ENCODE measurements around the gene GSTM4.
"Not testable (repeated sequence)": the region's sequence is repeated elsewhere in the genome, so short reads cannot be mapped to it uniquely, and the experiment has no call there.

Gene GSTM4

DNA sequence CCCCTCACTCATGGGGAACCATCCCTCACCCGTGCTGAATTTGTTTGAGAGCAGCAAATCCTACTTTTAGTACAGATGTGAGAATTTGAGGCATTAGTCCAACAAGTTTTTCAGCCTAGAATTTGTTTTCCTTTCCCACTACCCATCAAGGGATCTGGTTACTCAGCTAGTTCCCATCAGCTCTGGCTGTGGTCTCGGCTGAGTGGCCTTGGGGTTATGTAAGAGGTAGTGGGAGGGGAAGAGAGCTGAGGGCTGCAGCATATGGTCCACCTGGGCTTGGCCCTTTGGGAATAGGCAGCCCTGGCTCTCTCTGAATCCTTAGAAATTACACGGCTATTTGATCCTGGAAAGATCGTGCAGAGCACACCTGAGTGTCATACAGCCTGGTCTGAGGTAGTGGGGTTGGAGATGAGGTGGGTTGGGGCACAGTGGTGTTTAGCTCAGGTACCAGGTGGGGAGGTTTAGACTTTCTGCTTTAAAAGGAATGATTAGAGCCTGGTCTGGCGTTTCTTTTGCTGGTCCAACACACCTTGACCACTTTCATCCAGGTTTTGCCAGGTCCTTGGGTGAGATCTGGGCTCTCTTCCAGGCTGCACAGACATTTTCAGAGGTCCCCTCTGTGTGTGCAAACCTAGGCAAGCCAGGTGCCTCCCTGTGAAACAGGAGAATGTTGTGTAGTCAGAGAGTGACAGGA is 4.2 kb downstream of the GSTM4 start:
- in situ Hi-C loops (cut with MboI; ENCODE audit: low sequenced_read_pairs) = loop anchor here (10.0 kb wide), 1 partner anchor 325 kb away; the partner anchor contains the start of gene AHCYL1

DNA sequence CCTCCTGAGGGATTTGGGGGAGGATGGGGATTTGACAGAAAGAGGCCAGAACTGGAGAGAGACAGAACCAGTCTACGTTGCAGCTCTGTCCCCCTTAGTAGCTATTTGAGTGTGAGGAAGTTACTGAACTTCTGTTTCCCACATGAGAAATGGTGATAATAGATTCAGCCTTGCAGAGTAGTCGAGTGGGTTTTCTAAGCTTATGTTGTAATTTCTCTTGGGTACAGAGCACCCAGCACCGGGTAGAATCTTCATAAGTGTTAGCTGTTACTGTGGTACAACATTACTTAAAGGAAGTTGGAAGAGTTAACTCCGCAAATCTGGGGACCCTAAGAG is 4.8 kb downstream of the GSTM4 start:
- in situ Hi-C loops (cut with MboI; ENCODE audit: low sequenced_read_pairs) = not testable (repeated sequence)

DNA sequence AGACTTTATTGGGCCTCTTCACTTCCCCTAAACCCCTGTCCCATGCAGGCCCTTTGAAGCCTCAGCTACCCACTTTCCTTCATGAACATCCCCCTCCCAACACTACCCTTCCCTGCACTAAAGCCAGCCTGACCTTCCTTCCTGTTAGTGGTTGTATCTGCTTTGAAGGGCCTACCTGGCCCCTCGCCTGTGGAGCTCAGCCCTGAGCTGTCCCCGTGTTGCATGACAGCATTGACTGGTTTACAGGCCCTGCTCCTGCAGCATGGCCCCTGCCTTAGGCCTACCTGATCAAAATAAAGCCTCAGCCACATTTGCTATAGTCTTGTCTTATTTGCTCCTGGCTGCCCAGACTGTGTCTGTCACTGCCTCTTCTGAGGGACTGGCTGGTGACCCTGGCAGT is 5.5 kb downstream of the GSTM4 start:
- in situ Hi-C loops (cut with MboI; ENCODE audit: low sequenced_read_pairs) = no loop called here

DNA sequence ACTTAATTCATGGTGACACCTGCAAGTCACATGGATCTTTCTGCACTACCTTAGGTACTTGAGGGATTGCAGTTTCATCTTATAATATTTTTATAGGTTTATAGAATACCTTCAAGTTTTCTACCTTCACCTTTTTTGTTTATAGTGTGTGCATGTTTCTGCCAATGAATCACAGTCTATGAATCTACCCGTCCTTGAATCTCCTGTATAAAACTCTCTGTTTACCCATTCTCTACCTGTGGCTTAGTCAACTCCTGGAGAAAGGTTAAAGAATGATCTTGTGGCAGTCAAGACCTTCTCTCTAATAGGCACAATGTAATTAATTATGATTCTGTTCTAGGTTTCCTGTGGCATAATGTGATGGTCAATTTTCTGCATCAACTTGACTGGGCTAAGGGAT is 8.8 kb downstream of the GSTM4 start:
- in situ Hi-C loops (cut with MboI; ENCODE audit: low sequenced_read_pairs) = no loop called here

DNA sequence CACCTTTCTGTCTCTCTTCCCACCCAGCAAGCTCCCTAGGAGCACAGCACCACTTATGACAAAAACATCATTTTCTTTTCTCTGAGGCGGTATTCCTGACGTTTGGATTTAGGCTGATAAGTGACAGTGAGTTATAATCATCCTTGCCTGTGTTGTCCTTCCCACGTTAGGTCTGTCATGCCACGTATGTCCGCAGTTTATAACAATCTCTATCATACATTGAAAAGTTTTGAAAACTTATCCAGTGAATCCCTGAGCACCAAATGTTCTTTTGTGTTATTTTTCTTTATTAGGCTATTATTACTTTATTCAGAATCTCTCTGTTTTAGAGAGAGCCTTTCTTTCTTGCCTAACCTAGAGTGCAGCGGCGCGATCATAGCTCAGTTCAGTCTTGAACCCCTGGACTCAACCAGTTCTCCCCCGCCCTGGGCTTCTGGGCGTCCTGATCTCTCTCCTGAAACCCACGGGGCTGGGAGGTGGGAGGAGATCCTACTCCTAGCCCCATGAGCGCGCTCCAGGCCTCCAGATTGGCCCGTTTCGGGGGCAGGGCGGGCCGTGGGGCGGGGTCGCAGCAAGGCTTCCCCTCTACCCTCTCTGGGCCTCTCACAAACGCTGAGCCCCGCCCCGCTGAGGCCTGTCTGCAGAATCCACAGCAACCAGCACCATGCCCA is 11.7 kb downstream of the GSTM4 start, which contains the start of gene GSTM2:
Gene GSTM2 (plus strand): TSS at position 606 of the 671 bp plus-strand sequence. CDS start 59 bp downstream, at position 665.
- in situ Hi-C loops (cut with MboI; ENCODE audit: low sequenced_read_pairs) = no loop called here

DNA sequence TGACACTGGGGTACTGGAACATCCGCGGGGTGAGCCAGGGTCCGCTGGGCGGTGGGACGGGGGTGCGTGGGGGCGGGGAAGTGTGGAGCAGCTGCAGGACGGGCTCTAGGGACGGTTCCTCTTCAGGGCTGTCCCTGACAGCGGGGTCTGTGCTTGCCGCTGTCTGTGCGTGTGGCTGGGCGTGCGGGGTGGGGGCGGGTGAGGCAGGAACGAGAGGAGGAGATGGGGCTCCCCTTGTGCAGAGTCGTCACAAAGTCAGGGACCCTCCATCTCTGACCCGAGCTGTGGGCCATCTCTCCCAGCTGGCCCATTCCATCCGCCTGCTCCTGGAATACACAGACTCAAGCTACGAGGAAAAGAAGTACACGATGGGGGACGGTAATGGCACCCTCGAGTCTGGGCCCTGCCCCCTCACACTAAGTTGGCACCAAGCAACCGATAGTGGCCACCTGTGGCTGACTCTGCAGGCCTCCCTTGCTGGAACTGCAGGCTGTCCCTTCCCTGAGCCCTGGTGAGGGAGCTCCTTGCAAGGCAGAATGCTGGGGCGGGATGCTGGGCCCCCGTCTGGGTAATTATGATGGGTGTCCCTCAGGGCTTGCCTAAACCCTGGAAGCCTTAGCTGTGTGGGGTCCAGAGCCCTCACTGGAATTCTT is 12.3 kb downstream of the GSTM4 start:
- in situ Hi-C loops (cut with MboI; ENCODE audit: low sequenced_read_pairs) = no loop called here

DNA sequence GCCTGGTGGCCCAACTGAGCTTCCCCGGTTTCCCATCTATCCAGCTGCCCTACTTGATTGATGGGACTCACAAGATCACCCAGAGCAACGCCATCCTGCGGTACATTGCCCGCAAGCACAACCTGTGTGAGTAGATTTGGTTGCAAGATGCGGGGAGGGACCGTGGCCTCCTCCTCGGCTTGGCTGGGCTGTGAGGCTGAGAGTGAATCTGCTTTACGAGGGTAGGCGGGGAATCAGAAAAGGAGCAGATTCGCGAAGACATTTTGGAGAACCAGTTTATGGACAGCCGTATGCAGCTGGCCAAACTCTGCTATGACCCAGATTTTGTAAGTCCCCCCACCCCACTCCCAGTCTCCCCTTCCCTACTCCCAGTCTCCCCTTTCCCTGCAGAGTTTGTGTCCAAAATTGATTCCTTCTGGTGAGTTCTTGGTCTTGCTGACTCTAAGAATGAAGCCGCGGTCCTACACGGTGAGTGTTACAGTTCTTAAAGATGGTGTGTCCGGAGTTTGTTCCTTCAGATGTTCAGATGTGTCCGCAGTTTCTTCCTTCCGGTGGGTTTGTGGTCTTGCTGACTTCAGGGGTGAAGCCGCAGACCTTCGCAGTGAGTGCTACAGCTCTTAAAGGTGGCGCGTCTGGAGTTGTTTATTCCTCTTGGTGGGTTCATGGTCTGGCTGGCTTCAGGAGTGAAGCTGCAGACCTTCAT is 13.5 kb downstream of the GSTM4 start:
- in situ Hi-C loops (cut with MboI; ENCODE audit: low sequenced_read_pairs) = no loop called here

DNA sequence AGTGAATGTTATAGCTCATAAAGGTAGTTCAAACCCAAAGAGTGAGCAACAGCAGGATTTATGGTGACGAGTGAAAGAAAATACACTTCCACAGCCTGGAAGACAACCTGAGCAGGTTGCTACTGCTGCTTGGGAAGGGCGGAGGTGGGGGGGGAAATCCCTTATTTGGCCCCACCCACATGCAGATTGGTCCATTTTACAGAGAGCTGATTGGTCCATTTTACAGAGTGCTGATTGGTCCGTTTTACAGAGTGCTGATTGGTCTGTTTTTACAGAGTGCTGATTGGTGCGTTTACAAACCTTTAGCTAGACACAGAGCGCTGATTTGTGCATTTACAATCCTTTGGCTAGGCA is 14.0 kb downstream of the GSTM4 start:
- in situ Hi-C loops (cut with MboI; ENCODE audit: low sequenced_read_pairs) = not testable (repeated sequence)

DNA sequence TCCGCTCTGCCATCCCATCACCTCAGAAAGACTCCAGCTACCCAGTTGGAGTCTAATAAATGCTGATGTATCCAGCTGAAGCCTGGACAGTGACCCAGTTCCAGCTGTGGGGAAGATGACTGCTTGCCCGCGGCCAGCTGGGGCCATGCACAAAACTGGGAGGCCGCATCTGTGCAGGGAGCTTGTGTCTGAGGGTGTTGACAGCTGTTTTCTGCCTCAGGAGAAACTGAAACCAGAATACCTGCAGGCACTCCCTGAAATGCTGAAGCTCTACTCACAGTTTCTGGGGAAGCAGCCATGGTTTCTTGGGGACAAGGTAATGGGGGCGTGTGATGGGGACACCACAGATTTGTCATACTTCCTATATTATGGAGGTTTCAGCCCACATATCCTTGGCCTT is 15.2 kb downstream of the GSTM4 start:
- in situ Hi-C loops (cut with MboI; ENCODE audit: low sequenced_read_pairs) = no loop called here

DNA sequence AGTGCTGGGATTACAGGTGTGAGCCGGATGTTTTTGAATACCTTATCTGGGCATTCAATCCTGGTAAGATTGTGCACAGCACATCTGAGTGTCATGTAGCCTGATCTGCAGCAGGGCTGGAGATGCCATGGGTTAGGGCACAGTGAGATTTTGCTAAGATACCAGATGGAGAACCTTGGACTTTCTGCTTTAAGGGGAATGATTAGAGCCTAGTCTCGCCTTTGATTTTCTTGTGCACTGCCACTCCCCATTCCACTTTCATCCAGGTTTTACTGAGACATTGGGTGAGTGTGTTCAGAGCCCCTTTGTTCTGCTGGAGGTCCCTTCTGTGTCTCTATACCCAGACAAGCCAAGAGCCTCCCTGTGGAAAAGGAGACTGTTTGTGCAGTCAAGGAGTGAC is 18.0 kb downstream of the GSTM4 start:
- in situ Hi-C loops (cut with MboI; ENCODE audit: low sequenced_read_pairs) = not testable (repeated sequence)

DNA sequence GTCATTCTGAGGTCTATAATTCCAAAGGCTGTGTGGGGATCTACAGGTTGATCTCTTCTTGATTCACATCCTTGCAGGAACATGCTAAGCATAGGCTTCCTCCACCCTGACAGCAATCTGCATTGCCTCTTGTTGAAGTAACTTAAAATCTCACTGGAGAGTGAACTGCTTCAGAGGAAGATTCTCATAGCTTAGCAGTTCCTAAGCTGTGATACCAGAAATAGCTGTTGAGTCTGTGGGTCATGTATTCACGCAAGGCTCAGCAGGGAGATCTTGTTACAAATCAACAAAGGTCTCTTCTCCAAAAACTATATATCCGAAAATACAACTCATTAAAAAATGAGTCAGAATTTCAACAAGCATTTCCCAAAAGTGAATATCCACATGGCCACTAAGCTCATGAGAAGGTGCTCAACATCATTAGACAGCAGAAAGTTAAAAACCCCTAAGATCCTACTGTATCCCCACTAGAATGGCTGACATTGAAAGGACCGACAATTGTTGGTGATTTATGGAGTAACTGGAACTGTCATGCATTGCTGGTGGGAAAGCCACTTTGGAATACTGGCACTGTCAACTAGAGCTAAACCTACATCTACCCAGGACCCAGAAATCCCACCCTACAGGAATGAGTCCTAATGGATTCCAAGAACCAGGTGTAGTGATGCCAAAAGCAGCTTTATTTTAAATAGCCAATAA is 20.9 kb downstream of the GSTM4 start:
- in situ Hi-C loops (cut with MboI; ENCODE audit: low sequenced_read_pairs) = not testable (repeated sequence)

DNA sequence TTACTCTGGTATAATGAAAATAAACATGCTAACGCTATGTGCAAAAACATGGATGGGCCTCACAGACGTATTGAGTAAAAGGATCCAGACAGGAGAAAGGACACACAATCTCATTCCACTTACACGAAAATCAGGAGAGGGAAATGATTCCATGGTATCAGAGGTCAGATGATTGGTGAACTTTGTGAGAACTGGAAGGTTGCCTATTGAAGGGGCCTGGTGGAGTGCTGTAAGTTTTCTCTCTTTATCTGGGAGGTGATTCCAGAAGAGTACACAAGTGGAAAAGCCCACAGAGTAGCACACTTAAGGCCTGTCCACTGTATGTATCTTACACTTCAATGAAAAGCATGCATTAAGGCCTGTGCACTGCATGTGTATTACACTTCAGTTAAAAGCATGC is 21.6 kb downstream of the GSTM4 start:
- in situ Hi-C loops (cut with MboI; ENCODE audit: low sequenced_read_pairs) = no loop called here

DNA sequence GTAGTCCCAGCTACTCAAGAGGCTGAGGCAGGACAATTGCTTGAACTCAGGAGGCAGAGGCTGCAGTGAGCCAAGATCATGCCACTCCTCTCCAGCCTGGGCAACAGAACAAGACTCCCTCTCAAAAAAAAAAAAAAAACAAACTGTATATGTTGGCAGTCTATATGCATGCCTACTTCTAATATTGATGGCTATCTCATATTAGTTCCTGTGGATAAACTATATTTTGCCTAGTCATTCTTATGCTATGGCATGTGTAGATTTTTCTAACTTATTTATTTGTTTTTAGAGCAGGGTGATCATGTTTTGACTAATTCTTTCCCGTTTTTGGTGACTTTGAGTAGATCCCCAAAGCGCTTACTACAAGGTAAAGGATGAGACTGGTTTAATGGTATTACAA is 22.7 kb downstream of the GSTM4 start:
- in situ Hi-C loops (cut with MboI; ENCODE audit: low sequenced_read_pairs) = not testable (repeated sequence)

DNA sequence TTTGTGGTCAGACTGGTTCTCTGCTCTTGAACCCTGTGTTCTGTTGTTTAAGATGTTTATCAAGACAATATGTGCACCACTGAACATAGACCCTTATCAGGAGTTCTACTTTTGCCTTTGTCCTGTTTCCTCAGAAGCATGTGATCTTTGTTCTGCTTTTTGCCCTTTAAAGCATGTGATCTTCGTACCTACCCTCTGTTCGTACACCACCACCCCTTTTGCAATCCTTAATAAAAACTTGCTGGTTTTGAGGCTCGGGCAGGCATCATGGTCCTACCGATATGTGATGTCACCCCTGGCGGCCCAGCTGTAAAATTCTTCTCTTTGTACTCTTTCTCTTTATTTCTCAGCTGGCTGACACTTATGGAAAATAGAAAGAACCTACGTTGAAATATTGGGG is 28.9 kb downstream of the GSTM4 start:
- in situ Hi-C loops (cut with MboI; ENCODE audit: low sequenced_read_pairs) = not testable (repeated sequence)

DNA sequence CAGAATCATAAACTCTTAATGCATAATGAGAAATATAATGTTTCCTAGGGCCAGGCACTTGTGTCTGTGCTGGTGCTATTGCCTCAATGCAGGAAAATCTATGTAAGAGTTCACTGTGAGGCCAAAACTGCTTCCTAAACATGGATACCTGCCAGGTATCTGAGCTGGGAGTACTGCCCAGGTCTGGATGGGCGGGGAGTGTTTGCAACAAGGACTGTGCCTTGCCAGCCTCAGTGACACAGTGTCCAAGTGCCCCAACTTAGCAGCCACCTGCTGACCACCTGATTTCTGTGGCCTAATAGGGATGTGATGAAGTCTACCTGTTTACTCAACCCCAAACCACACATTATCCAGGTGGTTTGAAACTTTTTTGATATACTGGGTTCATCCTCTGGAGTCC is 29.5 kb downstream of the GSTM4 start:
- in situ Hi-C loops (cut with MboI; ENCODE audit: low sequenced_read_pairs) = not testable (repeated sequence)

DNA sequence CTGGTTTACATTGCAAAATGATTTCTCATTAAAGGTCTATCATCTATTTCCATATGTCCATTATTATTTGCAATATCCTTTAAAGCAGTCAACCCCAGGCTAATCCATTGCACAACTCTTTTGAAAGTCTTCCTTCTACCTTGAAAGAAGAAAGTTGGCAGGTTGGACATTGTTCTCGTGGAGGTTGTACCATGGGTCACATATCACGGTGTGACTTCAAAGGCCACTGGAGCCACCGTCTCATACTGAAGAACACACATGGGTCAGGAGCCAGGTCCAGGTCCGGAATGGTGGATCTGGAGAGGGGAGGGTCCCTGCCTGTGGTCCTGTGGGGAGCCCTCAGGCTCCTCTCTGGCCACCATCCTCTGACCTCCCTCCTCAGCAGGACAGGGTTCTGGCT is 30.0 kb downstream of the GSTM4 start:
- in situ Hi-C loops (cut with MboI; ENCODE audit: low sequenced_read_pairs) = not testable (repeated sequence)

DNA sequence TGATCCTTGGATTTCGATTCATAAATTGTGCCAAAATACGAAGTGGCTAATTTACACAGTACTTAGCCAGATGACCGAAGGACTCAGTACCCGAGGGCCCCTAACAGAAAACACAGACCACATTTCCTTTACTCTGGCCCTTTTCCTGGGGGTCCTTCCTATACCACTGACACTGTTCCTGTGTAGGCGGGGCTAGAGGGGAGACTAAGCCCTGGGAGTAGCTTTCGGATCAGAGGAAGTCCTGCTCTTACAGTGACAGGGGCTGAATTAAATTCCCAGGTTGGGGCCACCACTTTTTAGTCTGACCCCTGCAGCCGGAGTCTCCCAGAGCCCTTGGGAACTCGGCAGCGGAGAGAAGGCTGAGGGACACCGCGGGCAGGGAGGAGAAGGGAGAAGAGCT is 31.2 kb downstream of the GSTM4 start:
- in situ Hi-C loops (cut with MboI; ENCODE audit: low sequenced_read_pairs) = not testable (repeated sequence)

DNA sequence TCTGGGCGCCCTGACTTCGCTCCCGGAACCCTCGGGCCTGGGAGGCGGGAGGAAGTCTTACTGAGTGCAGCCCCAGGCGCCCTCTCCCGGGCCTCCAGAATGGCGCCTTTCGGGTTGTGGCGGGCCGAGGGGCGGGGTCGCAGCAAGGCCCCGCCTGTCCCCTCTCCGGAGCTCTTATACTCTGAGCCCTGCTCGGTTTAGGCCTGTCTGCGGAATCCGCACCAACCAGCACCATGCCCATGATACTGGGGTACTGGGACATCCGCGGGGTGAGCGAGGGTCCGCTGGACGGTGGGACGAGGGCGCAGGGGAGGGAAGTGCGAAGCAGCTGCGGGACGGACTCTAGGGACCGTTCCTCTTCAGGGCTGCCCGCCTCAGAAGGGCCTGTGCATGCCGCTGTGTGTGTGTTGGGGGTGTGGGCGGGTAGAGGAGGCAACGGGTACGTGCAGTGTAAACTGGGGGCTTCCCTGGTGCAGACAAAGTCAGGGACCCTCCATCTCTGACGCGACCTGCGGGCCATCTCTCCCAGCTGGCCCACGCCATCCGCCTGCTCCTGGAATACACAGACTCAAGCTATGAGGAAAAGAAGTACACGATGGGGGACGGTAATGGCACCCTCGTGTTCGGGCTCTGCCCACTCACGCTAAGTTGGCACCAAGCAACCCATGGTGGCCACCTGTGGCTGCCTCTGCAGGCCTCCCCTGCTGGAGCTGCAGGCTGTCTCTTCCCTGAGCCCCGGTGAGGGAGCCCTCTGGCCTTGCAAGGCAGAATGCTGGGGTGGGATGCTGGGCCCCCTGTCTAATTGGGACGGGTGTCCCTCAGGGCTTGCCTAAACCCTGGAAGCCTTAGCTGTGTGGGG is 32.0 kb downstream of the GSTM4 start, which contains the start of gene GSTM1:
Gene GSTM1 (plus strand): TSS at position 177 of the 859 bp plus-strand sequence. CDS start 57 bp downstream, at position 234.
- in situ Hi-C loops (cut with MboI; ENCODE audit: low sequenced_read_pairs) = no loop called here

DNA sequence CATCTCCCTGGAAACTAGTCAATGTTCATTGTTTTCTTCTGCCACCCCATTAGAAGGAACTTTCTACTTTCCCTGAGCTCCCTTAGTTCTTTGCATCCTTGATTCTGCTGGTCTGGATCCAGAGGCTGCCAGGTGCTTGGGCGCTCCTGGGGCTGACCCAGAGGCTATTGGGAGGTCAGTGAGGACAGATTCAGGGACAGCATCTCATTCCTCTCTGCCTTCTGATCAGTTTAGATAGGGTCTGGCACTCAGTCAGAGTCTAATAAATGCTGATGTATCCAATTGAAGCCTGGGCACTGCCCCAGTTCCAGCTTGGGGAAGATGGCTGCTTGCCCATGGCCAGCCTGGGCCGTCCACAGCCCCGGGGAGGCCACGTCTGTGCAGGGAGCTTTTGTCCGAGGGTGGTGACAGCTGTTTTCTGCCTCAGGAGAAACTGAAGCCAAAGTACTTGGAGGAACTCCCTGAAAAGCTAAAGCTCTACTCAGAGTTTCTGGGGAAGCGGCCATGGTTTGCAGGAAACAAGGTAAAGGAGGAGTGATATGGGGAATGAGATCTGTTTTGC is 34.0 kb downstream of the GSTM4 start:
- in situ Hi-C loops (cut with MboI; ENCODE audit: low sequenced_read_pairs) = no loop called here

DNA sequence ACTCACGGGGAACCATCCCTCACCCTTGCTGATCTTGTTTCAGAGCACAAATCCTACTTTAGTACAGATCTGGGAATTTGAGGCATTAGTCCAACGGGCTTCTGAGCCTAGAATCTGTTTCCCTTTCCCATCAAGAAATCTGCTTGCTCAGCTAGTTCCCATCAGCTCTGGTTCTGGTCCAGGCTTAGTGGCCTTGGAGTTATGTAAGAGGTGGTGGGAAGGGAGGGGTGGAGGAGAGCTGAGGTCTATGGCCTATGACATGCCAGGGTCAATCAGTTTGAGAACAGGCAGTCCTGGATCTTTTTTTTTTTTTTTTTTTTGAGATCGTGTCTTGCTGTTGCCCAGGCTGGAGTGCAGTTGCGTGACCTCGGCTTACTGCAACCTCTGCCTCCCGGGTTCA is 35.9 kb downstream of the GSTM4 start:
- in situ Hi-C loops (cut with MboI; ENCODE audit: low sequenced_read_pairs) = no loop called here

Data from HL-60/S4 treated with retinoic acid at 250 ng/mL for 4 days and 3 days (cell line).